ENCODE measurements around the gene NFYC.

NFYC gene

DNA sequence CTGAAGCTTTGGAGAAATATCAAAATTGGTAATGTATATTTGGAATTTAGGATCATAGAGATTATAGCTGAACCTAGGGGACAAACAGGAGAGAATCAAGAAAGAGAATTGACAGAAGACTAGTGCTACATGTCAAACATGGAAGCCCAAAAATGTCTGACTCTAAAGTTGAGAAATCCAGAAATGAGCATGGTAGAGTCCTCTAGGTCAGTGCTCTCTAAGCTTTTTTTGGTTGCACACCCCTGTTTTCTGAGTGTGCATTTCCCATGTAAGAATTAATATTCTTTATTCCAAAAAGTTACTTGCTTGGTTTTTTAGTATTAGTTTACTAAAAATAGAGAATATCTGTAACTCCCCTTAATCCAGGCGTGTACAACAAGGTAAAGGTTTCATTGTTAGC, 25.6 kb downstream of the NFYC start:
- Histone ChIP-seq H3K79me2 (ENCODE audit: insufficient read depth, low read depth) (0 out of 2 replicates have a peak, but pooled peaks cover 3% of the 10 kb centered on the region), H3K9ac (no peak overlapping the region), H2AFZ (ENCODE audit: low read depth) (no peak overlapping the region), H4K20me1 (ENCODE audit: insufficient read depth) (no peaks in the 10 kb centered on the region; the same call in 1 of the 2 replicates), H3K4me3 (IDR thresholded peaks at IDR 0.05; ENCODE audit: insufficient read depth, low read depth, low read length) (no peak overlapping the region), H3K4me1 (ENCODE audit: low read depth, poor library complexity, severe bottlenecking) (peaks cover 6% of the 10 kb centered on the region), H3K36me3 (ENCODE audit: insufficient read depth) (no peaks in the 10 kb centered on the region), H3K4me2 (no peak overlapping the region), H3K27me3 (ENCODE audit: insufficient read depth, low read depth) (no peaks in the 10 kb centered on the region), H3K27ac (no peak overlapping the region)
- TF ChIP-seq, protein P1, sequence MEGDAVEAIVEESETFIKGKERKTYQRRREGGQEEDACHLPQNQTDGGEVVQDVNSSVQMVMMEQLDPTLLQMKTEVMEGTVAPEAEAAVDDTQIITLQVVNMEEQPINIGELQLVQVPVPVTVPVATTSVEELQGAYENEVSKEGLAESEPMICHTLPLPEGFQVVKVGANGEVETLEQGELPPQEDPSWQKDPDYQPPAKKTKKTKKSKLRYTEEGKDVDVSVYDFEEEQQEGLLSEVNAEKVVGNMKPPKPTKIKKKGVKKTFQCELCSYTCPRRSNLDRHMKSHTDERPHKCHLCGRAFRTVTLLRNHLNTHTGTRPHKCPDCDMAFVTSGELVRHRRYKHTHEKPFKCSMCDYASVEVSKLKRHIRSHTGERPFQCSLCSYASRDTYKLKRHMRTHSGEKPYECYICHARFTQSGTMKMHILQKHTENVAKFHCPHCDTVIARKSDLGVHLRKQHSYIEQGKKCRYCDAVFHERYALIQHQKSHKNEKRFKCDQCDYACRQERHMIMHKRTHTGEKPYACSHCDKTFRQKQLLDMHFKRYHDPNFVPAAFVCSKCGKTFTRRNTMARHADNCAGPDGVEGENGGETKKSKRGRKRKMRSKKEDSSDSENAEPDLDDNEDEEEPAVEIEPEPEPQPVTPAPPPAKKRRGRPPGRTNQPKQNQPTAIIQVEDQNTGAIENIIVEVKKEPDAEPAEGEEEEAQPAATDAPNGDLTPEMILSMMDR (conservative IDR thresholded peaks at IDR 0.05; ENCODE audit: low read depth, low read length), result no peak

DNA sequence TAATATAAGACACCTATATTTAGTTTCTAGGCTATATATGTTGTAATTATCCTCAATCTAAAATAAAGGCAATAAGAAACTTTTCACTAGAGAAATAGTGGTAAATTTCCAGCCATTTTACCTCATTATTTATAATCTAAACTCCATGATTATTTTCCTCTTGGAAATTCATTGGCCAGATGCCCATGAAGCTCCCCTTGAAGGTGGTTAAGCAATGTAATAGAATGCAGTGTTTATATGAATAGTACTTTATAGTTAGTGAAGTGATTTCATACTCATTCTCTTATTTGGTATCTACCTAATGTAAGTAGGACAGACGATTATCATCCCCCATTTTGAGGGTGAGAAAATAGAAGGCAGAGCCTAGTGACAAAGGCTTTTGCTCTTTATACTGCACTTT, 26.5 kb downstream of the NFYC start:
- H2AFZ ChIP-seq (ENCODE audit: low read depth), result no peak overlapping the region
- H4K20me1 ChIP-seq (ENCODE audit: insufficient read depth), result no peaks in the 10 kb centered on the region; the same call in 1 of the 2 replicates
- H3K9ac ChIP-seq, result no peak overlapping the region
- no peak overlapping the region for H3K4me2 ChIP-seq
- TF ChIP-seq, protein P1 (conservative IDR thresholded peaks at IDR 0.05; ENCODE audit: low read depth, low read length), result no peak
- no peaks in the 10 kb centered on the region for H3K79me2 ChIP-seq (ENCODE audit: insufficient read depth, low read depth)
- H3K4me1 ChIP-seq (ENCODE audit: low read depth, poor library complexity, severe bottlenecking), result no peaks in the 10 kb centered on the region
- H3K36me3 ChIP-seq (ENCODE audit: insufficient read depth), result no peaks in the 10 kb centered on the region
- no peak overlapping the region for H3K4me3 ChIP-seq (IDR thresholded peaks at IDR 0.05; ENCODE audit: insufficient read depth, low read depth, low read length)
- H3K27ac ChIP-seq, result no peak overlapping the region
- no peaks in the 10 kb centered on the region for H3K27me3 ChIP-seq (ENCODE audit: insufficient read depth, low read depth)

DNA sequence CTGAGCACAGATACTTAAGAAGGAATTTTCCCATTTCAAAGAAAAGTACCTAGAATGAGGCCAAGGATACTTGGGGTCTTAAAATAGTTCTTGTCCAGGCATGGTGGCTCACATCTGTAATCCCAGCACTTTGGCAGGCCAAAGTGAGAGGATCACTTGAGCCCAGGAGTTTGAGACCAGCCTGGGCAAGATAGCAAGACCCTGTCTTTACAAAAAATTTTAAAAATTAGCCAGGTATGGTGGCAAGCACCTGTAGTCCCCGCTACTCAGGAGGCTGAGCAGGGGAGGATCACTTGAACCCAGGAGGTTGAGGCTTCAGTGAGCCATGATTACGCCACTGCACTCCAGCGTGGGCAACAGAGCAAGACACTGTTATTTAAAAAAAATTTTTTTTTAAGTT, 29.0 kb downstream of the NFYC start:
- H3K4me3 ChIP-seq (IDR thresholded peaks at IDR 0.05; ENCODE audit: insufficient read depth, low read depth, low read length), result no peak overlapping the region
- TF ChIP-seq, protein P1 (conservative IDR thresholded peaks at IDR 0.05; ENCODE audit: low read depth, low read length), result no peak

DNA sequence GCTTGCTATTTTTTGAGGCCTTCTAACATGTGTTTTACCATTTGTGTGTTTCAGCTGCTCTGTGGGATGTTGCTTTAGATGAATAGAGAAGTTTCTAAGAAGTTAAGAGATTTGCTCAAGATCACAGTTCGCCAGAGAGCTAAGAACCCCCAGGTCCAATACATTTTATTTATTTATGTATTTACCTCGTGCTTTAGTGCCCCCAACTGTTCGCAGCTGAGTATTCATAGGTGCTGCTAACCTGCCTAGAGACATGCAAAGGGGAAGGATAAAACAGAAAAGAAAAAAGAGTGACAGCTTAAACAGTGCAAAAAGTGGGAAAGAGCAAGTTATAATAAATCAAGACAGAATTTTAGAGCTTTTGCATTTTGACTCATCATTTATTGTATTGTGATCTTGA, 31.1 kb downstream of the NFYC start:
- Histone ChIP-seq H3K36me3 (ENCODE audit: insufficient read depth) (no peaks in the 10 kb centered on the region), H4K20me1 (ENCODE audit: insufficient read depth) (no peaks in the 10 kb centered on the region; the same call in 1 of the 2 replicates), H3K27me3 (ENCODE audit: insufficient read depth, low read depth) (no peaks in the 10 kb centered on the region), H3K27ac (no peak overlapping the region), H3K79me2 (ENCODE audit: insufficient read depth, low read depth) (peaks cover 7% of the 10 kb centered on the region; the same call in 1 of the 2 replicates), H3K4me2 (no peak overlapping the region), H3K4me3 (IDR thresholded peaks at IDR 0.05; ENCODE audit: insufficient read depth, low read depth, low read length) (no peak overlapping the region), H3K4me1 (ENCODE audit: low read depth, poor library complexity, severe bottlenecking) (no peaks in the 10 kb centered on the region), H2AFZ (ENCODE audit: low read depth) (no peak overlapping the region), H3K9ac (no peak overlapping the region)
- TF ChIP-seq, protein P1 (conservative IDR thresholded peaks at IDR 0.05; ENCODE audit: low read depth, low read length), result no peak

More for the DNA sequence above, 29.0 kb downstream of the NFYC start:
- no peaks in the 10 kb centered on the region for H3K36me3 ChIP-seq (ENCODE audit: insufficient read depth)
- H3K27me3 ChIP-seq (ENCODE audit: insufficient read depth, low read depth), result no peaks in the 10 kb centered on the region
- no peak overlapping the region for H3K4me2 ChIP-seq
- no peaks in the 10 kb centered on the region; the same call in 1 of the 2 replicates for H4K20me1 ChIP-seq (ENCODE audit: insufficient read depth)
- H3K27ac ChIP-seq, result no peak overlapping the region
- no peaks in the 10 kb centered on the region; the same call in 1 of the 2 replicates for H3K79me2 ChIP-seq (ENCODE audit: insufficient read depth, low read depth)
- no peak overlapping the region for H3K9ac ChIP-seq
- no peaks in the 10 kb centered on the region for H3K4me1 ChIP-seq (ENCODE audit: low read depth, poor library complexity, severe bottlenecking)
- H2AFZ ChIP-seq (ENCODE audit: low read depth), result no peak overlapping the region

Measured in KMS-11 (cell line).